ENCODE data around the gene ELP1.

ELP1 gene

DNA sequence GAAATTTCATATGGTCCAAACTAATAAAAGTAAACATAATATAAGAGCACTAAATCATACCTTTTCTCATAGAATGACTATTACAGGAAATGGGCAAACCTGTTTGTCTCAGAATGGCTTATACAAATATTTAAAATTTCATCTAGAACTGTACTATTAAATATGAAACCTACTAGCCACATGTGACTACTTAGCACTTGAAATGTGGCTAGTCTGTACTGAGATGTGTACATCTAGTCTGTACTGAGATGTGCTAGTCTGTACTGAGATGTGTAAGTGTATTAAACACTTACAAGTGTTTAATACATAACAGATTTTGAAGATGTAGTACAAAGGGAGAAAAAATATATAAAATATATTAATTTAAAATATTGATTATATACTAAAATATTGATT lies 22.7 kb upstream of the ELP1 start:
- POLR2A ChIA-PET = no interaction called here
- CTCF ChIA-PET = interaction anchor here (1.0 to 1.9 kb wide), 2 partner anchors 12 to 15 kb away, joined by 3 to 4 read pairs; no protein-coding TSS in a partner anchor

GRCh38 chr9:108956022-108956630 lies 22.2 kb upstream of the ELP1 start:
- ChIA-PET POLR2A (no interaction called here), CTCF (interaction anchor here (0.6 to 1.9 kb wide), 3 partner anchors 13 to 17 kb away, joined by 3 to 4 read pairs (median 3); no protein-coding TSS in a partner anchor)
- no peak overlapping the region for H3K4me3 ChIP-seq (ENCODE audit: low read depth, low read length)
- TF ChIP-seq CTCF (IDR thresholded peaks at IDR 0.05; ENCODE audit: insufficient read depth, low read length, missing control alignments) = no peak
- no peak for DNase-seq (ENCODE audit: low read depth, low spot score)

More for the DNA sequence above, 22.7 kb upstream of the ELP1 start:
- H3K4me3 ChIP-seq (ENCODE audit: low read depth, low read length) = no peak overlapping the region
- TF ChIP-seq CTCF (IDR thresholded peaks at IDR 0.05; ENCODE audit: insufficient read depth, low read length, missing control alignments) = no peak
- no peak for DNase-seq (ENCODE audit: low read depth, low spot score)

- H3K4me3 ChIP-seq (ENCODE audit: low read depth, low read length) = no peak overlapping the region
- DNase-seq (ENCODE audit: low read depth, low spot score) = no peak
- CTCF ChIA-PET = interaction anchor here (0.6 to 5.7 kb wide), 31 partner anchors 9 to 1489 kb away, joined by 3 to 56 read pairs (median 4); no protein-coding TSS in a partner anchor
- POLR2A ChIA-PET = interaction anchor here (0.5 kb wide), 1 partner anchor 364 kb away, joined by 3 read pairs; no protein-coding TSS in a partner anchor
- peak; percentile 50 for TF ChIP-seq CTCF (IDR thresholded peaks at IDR 0.05; ENCODE audit: insufficient read depth, low read length, missing control alignments)
Observed at GRCh38 chr9:108953983-108954574, 20.2 kb upstream of the ELP1 start.

- CTCF ChIA-PET = interaction anchor here (0.8 to 5.7 kb wide), 6 partner anchors 10 to 370 kb away, joined by 3 to 56 read pairs (median 4); no protein-coding TSS in a partner anchor
- no peak for DNase-seq (ENCODE audit: low read depth, low spot score)
- POLR2A ChIA-PET = no interaction called here
Observed at GRCh38 chr9:108951578-108951977, 17.7 kb upstream of the ELP1 start.

DNA sequence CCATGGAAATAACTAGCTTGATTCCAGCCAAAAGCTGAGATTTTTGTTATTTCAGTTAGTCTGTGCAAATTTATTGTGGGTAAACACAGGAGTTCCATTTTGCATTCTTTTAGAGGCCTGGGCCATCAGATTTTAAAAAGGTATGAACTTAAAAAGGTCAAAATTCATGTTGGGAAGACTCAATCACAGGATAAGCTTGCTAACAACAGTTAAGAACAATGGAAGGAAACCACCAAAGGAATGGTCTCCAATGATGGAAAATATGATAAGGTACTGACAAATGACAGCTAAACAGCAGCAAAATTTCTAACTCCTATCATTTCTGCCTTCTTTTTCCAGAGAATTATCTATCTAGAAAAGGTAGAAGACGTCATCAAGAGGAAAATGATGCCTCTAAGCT lies 16.2 kb upstream of the ELP1 start:
- no peak for TF ChIP-seq CTCF (IDR thresholded peaks at IDR 0.05; ENCODE audit: insufficient read depth, low read length, missing control alignments)
- DNase-seq (ENCODE audit: low read depth, low spot score) = no peak
- ChIA-PET POLR2A (no interaction called here), CTCF (interaction anchor here (0.8 to 5.7 kb wide), 4 partner anchors 9 to 1485 kb away, joined by 4 to 56 read pairs (median 6); no protein-coding TSS in a partner anchor)
- H3K4me3 ChIP-seq (ENCODE audit: low read depth, low read length) = no peak overlapping the region

More at GRCh38 chr9:108951578-108951977, 17.7 kb upstream of the ELP1 start:
- TF ChIP-seq CTCF (IDR thresholded peaks at IDR 0.05; ENCODE audit: insufficient read depth, low read length, missing control alignments) = no peak
- H3K4me3 ChIP-seq (ENCODE audit: low read depth, low read length) = no peak overlapping the region

GRCh38 chr9:108939975-108940374 lies 6.1 kb upstream of the ELP1 start:
- ChIA-PET POLR2A (no interaction called here), CTCF (interaction anchor here (2.0 kb wide), 1 partner anchor 14 kb away, joined by 5 read pairs; no protein-coding TSS in a partner anchor)
- TF ChIP-seq CTCF (IDR thresholded peaks at IDR 0.05; ENCODE audit: insufficient read depth, low read length, missing control alignments) = no peak

More at GRCh38 chr9:108939975-108940374, 6.1 kb upstream of the ELP1 start:
- no peak for DNase-seq (ENCODE audit: low read depth, low spot score)
- H3K4me3 ChIP-seq (ENCODE audit: low read depth, low read length) = no peak overlapping the region

Measured in AG04449 (cell line).